Glutamatergic neuron (in vitro differentiated cells): Measurements from ENCODE around the gene PDCD6IP. TPM values are rescaled to one million over a fixed set of nuclear protein-coding genes. Genes with fewer than 3 reads are reported as not detected.

Experiments
- DNase-seq: peaks from one replicate; pipeline ENCODE4 v3.0.0; 2022
- H3K27ac Mint-ChIP-seq: one replicate; pipeline ENCODE4 v1.8.0; 2020; ENCODE audit warnings: mild to moderate bottlenecking, mixed read lengths, inconsistent platforms; ENCODE audit not compliant: unreplicated experiment
- H3K27me3 Mint-ChIP-seq: one replicate; pipeline ENCODE4 v1.8.0; 2020; ENCODE audit warnings: mild to moderate bottlenecking, moderate library complexity, mixed read lengths, inconsistent platforms; ENCODE audit not compliant: unreplicated experiment
- H3K36me3 Mint-ChIP-seq: one replicate; pipeline ENCODE4 v1.8.0; 2020; ENCODE audit warnings: mild to moderate bottlenecking, mixed read lengths, inconsistent platforms; ENCODE audit not compliant: unreplicated experiment
- H3K4me1 Mint-ChIP-seq: one replicate; pipeline ENCODE4 v1.8.0; 2020; ENCODE audit warnings: mild to moderate bottlenecking, low read depth, mixed read lengths, inconsistent platforms; ENCODE audit not compliant: unreplicated experiment
- H3K4me3 Mint-ChIP-seq: one replicate; pipeline ENCODE4 v1.8.0; 2020; ENCODE audit warnings: mild to moderate bottlenecking, mixed read lengths, inconsistent platforms; ENCODE audit not compliant: unreplicated experiment
- H3K9me3 Mint-ChIP-seq: one replicate; pipeline ENCODE4 v1.8.0; 2020; ENCODE audit warnings: mild to moderate bottlenecking, moderate library complexity, mixed read lengths, inconsistent platforms; ENCODE audit not compliant: unreplicated experiment
- total RNA-seq: library from RNA; stranded (reverse); fragmentation: NEBNext Ultra II Directional; extraction: Animal tissue kit (Norgen Biotek cat#: 25700); gene quantifications from one replicate; pipeline ENCODE4 v1.2.1, GENCODE V29; 2021; ENCODE audit not compliant: unreplicated experiment
- TF ChIP-seq, protein P1 (sequence below): fragments of 200-600 bp; sonication (generic); IDR thresholded peaks from one replicate; pipeline ENCODE4 v1.5.0; 2021; ENCODE audit not compliant: partially characterized antibody, unreplicated experiment

The PDCD6IP gene
- total RNA-seq, 1 donor from 2014 or later = 226 TPM

DNA sequence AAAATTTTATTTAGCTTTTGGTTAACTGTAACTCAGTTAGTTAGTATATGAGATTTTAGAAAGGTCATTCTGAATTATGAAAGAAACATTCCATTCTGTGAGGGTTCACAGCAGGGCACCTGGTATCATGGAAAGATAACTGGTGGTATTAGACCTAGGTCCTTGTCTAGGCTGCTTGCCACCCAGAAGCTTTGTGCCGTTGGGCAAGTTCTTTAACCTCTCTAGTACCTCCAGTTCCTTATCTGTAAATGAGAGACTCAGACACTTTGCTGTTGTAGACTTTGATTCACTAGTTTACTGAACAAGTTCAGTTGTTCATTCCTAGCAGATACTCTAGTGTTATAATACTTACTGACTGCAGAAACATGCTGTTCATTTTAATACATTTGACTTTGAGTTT, 25.4 kb downstream of the PDCD6IP start:
- H3K4me3 Mint-ChIP-seq = no peak overlapping the region
- H3K27ac Mint-ChIP-seq = no peak overlapping the region
- H3K36me3 Mint-ChIP-seq = no peaks in the 10 kb centered on the region
- no peaks in the 10 kb centered on the region for H3K4me1 Mint-ChIP-seq
- no peaks in the 10 kb centered on the region for H3K9me3 Mint-ChIP-seq
- DNase-seq = no peak
- H3K27me3 Mint-ChIP-seq = peaks cover 3% of the 10 kb centered on the region
- TF ChIP-seq, protein P1, sequence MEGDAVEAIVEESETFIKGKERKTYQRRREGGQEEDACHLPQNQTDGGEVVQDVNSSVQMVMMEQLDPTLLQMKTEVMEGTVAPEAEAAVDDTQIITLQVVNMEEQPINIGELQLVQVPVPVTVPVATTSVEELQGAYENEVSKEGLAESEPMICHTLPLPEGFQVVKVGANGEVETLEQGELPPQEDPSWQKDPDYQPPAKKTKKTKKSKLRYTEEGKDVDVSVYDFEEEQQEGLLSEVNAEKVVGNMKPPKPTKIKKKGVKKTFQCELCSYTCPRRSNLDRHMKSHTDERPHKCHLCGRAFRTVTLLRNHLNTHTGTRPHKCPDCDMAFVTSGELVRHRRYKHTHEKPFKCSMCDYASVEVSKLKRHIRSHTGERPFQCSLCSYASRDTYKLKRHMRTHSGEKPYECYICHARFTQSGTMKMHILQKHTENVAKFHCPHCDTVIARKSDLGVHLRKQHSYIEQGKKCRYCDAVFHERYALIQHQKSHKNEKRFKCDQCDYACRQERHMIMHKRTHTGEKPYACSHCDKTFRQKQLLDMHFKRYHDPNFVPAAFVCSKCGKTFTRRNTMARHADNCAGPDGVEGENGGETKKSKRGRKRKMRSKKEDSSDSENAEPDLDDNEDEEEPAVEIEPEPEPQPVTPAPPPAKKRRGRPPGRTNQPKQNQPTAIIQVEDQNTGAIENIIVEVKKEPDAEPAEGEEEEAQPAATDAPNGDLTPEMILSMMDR = no peak

DNA sequence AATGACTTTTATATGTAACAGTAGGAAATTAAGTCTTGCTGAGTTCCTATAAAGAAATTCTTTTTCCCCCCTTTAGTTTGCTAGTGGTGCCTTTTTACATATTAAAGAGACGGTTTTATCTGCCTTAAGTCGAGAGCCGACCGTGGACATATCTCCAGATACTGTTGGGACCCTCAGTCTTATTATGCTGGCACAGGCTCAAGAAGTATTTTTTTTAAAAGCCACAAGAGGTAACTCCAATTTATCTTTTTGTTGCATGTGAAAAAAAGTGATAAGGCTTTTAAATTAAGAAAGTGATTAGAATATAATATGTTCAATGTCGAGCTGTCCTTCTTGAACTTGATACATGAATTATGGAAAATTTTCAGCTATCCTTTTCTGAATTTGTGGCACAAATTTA, 26.7 kb downstream of the PDCD6IP start:
- Mint-ChIP-seq H3K4me1 (no peaks in the 10 kb centered on the region), H3K4me3 (no peak overlapping the region), H3K9me3 (no peaks in the 10 kb centered on the region), H3K27ac (no peak overlapping the region), H3K27me3 (peaks cover 3% of the 10 kb centered on the region), H3K36me3 (no peaks in the 10 kb centered on the region)
- TF ChIP-seq, protein P1 = no peak
- no peak for DNase-seq

DNA sequence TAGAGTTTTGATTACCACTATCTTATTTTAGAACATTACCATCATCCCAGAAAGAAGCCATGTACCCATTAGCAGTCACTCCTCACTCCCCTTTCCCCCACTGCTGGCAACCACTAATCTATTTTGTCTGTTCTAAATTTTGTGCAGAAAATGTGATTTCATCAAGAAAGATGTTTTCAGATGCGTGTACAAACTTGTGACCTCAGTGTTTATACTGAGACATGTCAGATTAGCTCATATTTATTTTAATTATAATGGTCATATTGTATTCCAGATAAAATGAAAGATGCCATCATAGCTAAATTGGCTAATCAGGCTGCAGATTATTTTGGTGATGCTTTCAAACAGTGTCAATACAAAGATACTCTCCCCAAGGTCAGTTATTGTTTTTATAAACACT, 27.8 kb downstream of the PDCD6IP start:
- Mint-ChIP-seq H3K9me3 (no peaks in the 10 kb centered on the region), H3K36me3 (no peaks in the 10 kb centered on the region)

DNA sequence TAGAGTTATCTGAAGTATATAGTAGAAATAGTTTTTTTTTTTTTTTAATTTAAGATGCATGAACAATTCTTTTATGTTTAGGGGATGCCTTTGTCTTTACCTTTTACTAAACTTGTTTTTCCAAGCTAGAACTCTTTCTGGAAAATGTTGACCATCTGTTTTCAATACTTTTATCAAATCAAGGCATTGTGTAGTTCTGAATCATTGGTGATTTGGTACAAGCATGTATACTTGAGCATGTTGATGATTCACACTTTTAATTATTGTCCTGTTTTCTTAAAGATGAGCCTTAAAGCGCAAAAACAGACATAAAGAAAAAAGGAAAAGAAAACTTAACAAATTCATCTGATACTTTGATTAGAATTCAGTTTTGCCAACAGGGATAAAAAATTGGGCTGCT, 28.3 kb downstream of the PDCD6IP start:
- H3K27me3 Mint-ChIP-seq = no peaks in the 10 kb centered on the region
- H3K27ac Mint-ChIP-seq = no peak overlapping the region
- H3K9me3 Mint-ChIP-seq = no peaks in the 10 kb centered on the region
- TF ChIP-seq, protein P1 = no peak
- no peaks in the 10 kb centered on the region for H3K36me3 Mint-ChIP-seq
- H3K4me1 Mint-ChIP-seq = peaks cover 2% of the 10 kb centered on the region
- H3K4me3 Mint-ChIP-seq = no peak overlapping the region
- no peak for DNase-seq

More for the DNA sequence above, 27.8 kb downstream of the PDCD6IP start:
- no peak overlapping the region for H3K27ac Mint-ChIP-seq
- H3K27me3 Mint-ChIP-seq = peaks cover 3% of the 10 kb centered on the region
- no peak for DNase-seq
- TF ChIP-seq, protein P1 = no peak
- H3K4me1 Mint-ChIP-seq = no peaks in the 10 kb centered on the region
- no peak overlapping the region for H3K4me3 Mint-ChIP-seq

DNA sequence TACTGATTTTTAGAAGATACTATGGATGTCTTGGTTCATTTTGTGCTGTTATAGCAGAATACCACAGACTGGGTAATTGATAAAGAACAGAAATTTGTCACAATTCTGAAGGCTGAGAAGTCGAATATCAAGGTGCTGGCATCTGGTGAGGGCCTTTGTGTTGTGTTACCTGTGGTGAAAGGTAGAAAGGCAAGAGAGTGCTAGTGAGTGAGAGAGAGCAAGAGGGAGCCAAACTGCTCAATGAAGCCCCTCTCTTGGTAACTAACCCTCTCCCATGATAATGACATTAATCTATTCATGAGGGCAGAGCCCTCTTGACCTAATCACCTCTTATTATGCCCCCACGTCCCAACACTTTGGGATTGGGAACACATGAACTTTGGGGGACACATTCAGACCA, 31.3 kb downstream of the PDCD6IP start:
- TF ChIP-seq, protein P1 = no peak
- no peak for DNase-seq
- Mint-ChIP-seq H3K4me1 (peaks cover 14% of the 10 kb centered on the region), H3K27me3 (no peaks in the 10 kb centered on the region), H3K27ac (no peak overlapping the region), H3K36me3 (no peaks in the 10 kb centered on the region), H3K4me3 (no peak overlapping the region), H3K9me3 (no peaks in the 10 kb centered on the region)
